ENCODE results near the gene RAF1.
"Not testable (repeated sequence)": the region's sequence is repeated elsewhere in the genome, so short reads cannot be mapped to it uniquely, and the experiment has no call there.

RAF1 gene

DNA sequence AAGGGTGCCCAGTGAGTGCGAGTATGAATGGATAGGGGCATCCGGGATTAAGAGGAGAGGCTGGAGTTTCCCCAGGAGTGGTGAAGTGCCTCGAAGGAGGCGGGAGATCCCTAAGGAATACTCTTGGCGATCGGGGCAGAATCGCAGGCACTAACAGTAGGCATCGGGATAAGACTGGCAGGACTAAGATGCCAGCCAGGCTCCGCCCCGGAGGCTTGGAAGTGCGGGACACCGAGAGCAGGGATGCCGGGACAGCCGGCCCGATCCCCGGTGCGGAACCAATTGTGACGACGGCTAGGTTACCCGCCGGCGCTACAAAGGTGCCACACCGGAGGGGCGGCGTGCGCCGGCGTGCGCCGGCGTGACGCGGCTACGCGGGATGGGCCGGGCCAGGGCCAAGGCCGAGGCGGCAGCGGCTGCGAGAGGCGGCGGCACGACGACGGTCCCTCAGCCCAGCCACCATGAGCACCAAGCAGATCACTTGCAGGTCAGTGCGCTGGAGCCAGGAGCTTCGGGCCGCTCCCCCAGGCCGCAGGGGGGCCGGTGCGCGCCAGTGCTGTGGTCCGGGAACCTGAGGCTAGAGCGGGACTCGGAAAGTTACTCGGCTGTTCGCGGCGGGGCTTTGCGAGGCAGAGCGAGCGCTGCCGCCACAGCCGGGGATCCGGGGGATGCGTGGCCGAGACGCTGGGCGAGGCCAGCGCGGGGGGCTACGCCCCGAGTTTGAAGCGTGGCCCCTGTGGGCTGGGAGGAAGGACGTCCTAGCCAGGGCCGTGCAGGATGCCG is 107.0 kb downstream of the RAF1 start, which contains the start of gene MKRN2:
TSS of gene MKRN2 (plus strand) at position 398 of the 783 bp plus-strand sequence. CDS start at position 462, 64 bp downstream.
- DNase-seq: peak; percentile 84

DNA sequence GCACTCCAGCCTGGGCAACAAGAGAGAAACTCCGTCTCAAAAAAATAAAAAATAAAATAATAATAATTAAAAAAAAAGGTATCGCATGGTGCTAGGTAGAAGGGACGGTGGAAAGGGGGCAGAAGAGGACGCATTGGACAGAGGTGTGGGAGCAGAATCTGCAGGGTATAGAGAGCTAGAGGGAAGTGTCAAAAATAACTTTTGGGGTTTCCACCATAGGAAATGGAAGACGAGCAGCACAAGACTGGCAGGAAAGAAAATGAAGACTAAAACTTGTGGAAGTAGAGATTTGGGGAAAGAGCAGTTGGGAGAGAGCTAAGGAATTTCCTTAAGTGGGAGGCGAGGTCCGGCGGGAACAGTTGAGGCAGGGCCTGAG is 107.6 kb downstream of the RAF1 start:
- no peak for DNase-seq

DNA sequence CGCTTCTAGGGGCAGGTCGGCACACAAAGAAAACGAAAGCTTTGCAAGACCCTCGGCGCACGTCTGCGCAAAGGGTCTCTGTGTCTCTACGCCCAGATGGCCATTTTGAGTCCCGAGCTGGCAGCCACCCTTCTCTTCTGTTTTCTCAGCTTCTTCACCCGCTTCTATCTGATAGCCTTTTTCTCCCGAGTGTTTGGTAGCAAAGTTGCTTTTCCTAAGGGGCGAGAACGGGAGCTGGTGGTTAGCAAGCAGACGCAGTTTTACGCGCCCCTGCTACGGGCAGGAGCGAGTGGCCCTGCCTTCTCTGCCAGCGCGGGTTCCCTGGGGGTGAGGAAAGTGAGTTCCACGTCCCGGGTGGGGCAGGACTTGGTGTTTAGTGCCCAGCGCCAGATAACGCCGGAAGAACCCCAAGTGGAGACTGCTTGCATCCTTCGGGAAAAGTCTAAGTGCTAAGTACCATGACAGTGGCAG is 110.0 kb downstream of the RAF1 start:
- DNase-seq: peak; percentile 7

DNA sequence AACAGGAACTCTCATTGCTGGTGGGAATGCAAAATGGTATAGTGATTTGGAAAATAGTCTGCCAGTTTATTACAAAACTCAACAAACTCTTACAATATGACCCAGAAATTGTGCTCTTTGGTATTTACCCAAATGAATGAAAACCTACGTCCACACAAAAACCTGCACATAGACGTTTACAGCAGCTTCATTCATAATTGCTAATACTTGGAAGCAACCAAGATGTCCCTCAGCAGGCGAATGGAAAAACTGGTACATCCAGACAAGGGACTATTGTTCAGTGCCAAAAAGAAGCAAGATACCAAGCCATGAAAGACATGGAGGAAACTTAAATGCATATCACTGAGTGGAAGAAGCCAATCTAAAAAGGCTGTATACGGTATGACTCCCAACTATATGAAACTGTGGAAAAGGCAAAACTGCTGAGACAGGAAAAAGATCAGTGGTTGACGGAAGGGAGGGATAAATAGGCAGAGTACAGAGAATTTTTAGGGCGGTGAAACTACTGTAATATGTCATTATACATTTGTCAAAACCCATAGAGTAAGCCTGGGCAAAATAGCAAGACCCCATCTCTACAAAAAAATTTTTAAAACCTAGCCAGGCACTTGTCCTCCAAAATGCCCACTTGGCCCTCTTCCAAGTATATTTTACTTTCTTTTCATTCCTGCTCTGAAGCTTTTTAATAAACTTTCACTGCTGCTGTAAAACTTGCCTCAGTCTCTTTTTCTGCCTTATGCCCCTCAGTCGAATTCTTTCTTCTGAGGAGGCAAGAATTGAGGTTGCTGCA is 113.8 kb downstream of the RAF1 start:
- no peak for DNase-seq

DNA sequence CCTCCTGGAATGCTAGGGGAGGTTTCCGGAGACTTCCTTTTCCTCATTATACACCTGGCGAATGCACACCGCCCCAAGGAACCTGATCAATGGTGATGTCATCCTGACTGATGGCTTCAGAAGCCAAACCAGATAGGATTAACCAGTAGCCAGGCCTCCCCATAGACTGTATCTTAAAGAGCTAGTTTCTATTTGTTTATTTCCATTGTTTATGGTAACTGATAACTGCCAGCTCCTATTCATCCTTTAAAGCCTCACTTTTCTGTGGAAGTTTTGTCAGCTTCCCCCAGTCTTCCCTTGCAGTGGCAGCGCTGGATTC is 118.5 kb downstream of the RAF1 start, which contains the start of gene MKRN2OS:
TSS of gene MKRN2OS (minus strand) at position 27 of the 319 bp plus-strand sequence. CDS start 35 bp downstream, outside the sequence.
- DNase-seq: no peak

DNA sequence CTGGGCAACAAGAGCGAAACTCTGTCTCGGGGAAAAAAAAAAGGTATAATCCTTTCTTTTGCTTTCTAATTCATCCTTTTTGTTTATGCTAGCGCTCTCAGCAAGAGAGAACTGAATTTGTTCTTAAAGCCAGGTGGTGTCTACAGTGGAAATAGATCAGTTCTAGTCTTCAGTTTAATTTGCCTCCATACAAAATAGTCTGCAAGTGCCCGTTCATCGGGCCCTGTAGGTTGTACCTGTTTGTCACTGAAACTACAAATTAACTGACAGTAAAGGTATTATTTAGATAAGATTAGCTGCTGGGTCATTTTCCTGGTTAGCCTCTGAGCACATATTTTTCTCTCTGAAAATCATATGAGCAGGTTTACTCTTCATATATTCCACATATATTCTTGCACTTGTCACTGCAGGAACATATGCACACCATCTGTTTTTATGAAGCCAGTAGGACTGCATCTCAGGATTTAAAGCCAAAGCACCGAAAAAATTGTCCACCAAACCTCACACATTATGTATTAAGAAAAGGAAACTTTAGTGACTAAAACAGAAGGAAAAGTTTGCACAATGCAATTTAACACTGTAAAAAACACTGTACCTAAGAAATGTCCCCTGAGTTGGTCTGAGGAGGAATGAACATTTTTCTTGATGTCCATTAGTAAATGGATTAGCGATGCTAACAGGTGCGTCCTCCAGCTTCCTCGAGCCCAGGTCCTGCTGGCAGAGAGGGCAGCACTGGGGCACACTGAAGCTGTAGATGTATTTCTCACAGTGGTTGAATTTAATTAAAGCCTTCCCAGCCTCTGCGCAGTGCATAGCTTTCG is 119.1 kb downstream of the RAF1 start:
- no peak for DNase-seq

DNA sequence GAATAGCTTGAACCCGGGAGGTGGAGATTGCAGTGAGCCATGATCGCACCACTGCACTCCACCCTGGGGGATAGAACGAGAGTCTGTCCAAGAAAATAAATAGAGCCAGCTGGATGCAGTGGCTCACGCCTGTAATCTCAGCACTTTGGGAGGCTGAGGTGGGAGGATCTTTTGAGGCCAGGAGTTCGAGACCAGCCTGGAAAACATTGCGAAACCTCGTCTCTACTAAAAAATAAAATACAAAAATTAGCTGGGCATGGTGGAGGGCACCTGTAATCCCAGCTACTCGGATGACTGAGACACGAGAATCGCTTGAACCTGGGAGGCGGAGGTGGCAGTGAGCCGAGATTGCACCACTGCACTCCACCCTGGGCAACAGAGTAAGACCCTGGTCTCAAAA is 120.4 kb downstream of the RAF1 start:
- DNase-seq: not testable (repeated sequence)

DNA sequence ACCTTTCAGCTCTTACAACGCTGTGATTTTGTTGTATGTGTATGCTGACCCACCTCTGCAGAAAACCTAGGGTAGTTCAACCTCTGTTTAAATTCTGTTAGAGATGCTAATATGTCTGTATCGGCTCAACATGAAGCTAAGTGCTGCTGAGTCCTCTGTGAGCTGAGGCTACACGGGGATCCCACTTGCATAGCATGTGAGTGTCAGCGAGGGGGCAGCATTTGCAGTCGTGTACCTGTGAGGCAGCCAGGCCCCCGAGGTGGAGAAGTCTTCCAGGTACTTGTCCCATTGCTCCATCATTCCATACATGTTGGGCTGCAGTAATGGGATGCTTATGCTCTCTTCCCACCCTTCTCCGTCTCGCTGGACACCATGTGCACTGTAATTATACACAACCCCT is 122.3 kb downstream of the RAF1 start:
- peak; percentile 4 for DNase-seq

DNA sequence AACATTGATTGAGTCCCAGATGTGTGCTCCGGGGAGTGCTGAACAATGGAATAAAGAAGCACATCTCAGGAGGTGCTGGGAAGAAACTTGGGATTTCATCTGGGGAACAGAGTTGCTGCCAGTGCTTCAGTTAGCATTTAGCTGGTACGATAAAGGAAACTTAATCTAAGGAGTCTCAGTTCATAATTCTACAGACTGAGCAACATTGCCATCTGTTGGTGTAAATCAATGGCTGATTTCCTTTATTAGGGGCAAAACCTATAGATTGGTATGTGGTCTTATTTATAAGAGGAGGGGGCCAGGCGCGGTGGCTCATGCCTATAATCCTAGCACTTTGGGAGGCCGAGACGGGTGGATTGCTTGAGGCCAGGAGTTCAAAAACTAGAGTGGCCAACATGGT is 127.5 kb downstream of the RAF1 start:
- DNase-seq: no peak
